ENCODE data around the gene DKC1. TPM values are rescaled to one million over a fixed set of nuclear protein-coding genes. Genes with fewer than 3 reads are reported as not detected.

Gene DKC1
- total and polyA plus RNA-seq, 2 of the 4 experiments (the other 2 are of a cell fraction), result 49.9 to 63.8 TPM

DNA sequence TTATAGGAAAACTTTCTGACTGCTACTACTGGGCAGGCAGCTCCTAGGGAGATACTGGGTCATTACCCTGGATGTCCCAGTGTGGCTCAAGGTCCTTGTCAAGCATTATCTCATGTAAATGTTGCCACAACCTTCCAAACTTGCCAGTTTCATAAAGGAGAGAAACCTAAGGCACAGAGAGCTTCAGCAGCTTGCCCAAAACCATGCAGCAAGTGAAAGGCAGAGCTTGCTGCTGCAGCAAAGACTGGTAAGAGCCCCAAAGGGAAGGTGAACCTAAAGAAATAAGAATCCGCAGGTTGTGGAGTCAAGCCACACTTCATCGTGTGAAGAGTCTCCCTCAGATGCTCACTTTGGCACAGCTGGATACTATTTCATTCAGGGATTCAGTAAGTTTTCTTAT lies 40.3 kb downstream of the DKC1 start (continued):
- TF ChIP-seq, protein P1, sequence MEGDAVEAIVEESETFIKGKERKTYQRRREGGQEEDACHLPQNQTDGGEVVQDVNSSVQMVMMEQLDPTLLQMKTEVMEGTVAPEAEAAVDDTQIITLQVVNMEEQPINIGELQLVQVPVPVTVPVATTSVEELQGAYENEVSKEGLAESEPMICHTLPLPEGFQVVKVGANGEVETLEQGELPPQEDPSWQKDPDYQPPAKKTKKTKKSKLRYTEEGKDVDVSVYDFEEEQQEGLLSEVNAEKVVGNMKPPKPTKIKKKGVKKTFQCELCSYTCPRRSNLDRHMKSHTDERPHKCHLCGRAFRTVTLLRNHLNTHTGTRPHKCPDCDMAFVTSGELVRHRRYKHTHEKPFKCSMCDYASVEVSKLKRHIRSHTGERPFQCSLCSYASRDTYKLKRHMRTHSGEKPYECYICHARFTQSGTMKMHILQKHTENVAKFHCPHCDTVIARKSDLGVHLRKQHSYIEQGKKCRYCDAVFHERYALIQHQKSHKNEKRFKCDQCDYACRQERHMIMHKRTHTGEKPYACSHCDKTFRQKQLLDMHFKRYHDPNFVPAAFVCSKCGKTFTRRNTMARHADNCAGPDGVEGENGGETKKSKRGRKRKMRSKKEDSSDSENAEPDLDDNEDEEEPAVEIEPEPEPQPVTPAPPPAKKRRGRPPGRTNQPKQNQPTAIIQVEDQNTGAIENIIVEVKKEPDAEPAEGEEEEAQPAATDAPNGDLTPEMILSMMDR (conservative IDR thresholded peaks at IDR 0.05; ENCODE audit: low read depth, low read length), result no peak
- TF ChIP-seq MXI1 (IDR thresholded peaks at IDR 0.05; ENCODE audit: borderline replicate concordance, low read depth, low read length) (no peak), BHLHE40 (IDR thresholded peaks at IDR 0.05; ENCODE audit: low read depth, low read length) (no peak)
